Endothelial cell of umbilical vein (primary cell): Measurements from ENCODE around the gene SNED1. TPM values are rescaled to one million over a fixed set of nuclear protein-coding genes. Genes with fewer than 3 reads are reported as not detected.

Experiments
- BruUV-seq: library from RNA; stranded (reverse); fragments of 400-500 nt; replicated peaks from 2 replicates; lab custom pipeline; 2021; lab: Mats Ljungman, UMichigan
- CTCF ChIA-PET: fragments of 300-600, 350-600 bp; sonication (Branson Sonifier 250); formaldehyde crosslinking; loops from one replicate; lab custom pipeline; 2021; ENCODE audit warnings: antibody characterized with exemption, inconsistent platforms; lab: Charles Lee
- POLR2A ChIA-PET: fragments of 300-600, 350-600 bp; sonication (Branson Sonifier 250); formaldehyde crosslinking; loops from one replicate; lab custom pipeline; 2021; ENCODE audit warnings: antibody characterized with exemption, inconsistent platforms; lab: Charles Lee
- DNase-seq: peaks from one replicate; pipeline ENCODE4 v3.0.0-alpha.2; 2011; ENCODE audit warnings: low read depth, low spot score
- FAIRE-seq: peaks from 2 replicates; lab custom pipeline; 2011; peaks lifted over from hg19 to GRCh38; lab: Jason Lieb, UNC
- H2AFZ ChIP-seq: 2 replicates; pipeline ENCODE4 v1.6.0; 2012; ENCODE audit warnings: low read depth, low read length, control low read depth, inconsistent platforms
- H3K27ac ChIP-seq: 2 replicates; pipeline ENCODE4 v1.5.1; 2011; ENCODE audit warnings: low read depth, mild to moderate bottlenecking, control low read depth, low read length, moderate library complexity; ENCODE audit not compliant: insufficient read depth
- H3K27me3 ChIP-seq, 2 experiments: 2 replicates each; pipeline versions ENCODE4 v1.6.0 to v1.6.1; 2011; ENCODE audit warnings: low read length in 2 of 2, mixed read lengths in 1 of 2; ENCODE audit not compliant: control insufficient read depth in 2 of 2, insufficient read depth in 2 of 2
- H3K36me3 ChIP-seq, 2 experiments: 2 replicates in 1 of 2; 3 replicates in 1 of 2; pipeline ENCODE4 v1.5.1; 2011; ENCODE audit warnings: low read length in 2 of 2, mild to moderate bottlenecking in 1 of 2, moderate library complexity in 1 of 2; ENCODE audit not compliant: control insufficient read depth in 2 of 2, insufficient read depth in 2 of 2; ENCODE audit errors: extremely low read depth in 1 of 2
- H3K4me1 ChIP-seq: 3 replicates; pipeline ENCODE4 v1.5.1; 2011; ENCODE audit warnings: mild to moderate bottlenecking, low read length; ENCODE audit not compliant: control insufficient read depth, insufficient read depth; ENCODE audit errors: extremely low read depth
- H3K4me2 ChIP-seq: 2 replicates; pipeline ENCODE4 v1.6.1; 2011; ENCODE audit warnings: low read length, control low read depth, mixed read lengths; ENCODE audit not compliant: insufficient read depth
- H3K4me3 ChIP-seq, 3 experiments: fragments of 200-600 bp in 1 of 3; sonication (generic), shearing (Covaris generic) in 1 of 3; replicated peaks in 1 of 3; 2 replicates each; pipeline ENCODE4 v1.5.1; 2011 to 2016; ENCODE audit warnings: control low read depth in 3 of 3, low read length in 3 of 3, mild to moderate bottlenecking in 2 of 3, inconsistent platforms in 1 of 3, low read depth in 1 of 3, moderate library complexity in 1 of 3; ENCODE audit not compliant: insufficient read depth in 1 of 3
- H3K79me2 ChIP-seq: 2 replicates; pipeline ENCODE4 v1.6.0; 2012; ENCODE audit warnings: low read length, inconsistent platforms; ENCODE audit not compliant: control insufficient read depth, insufficient read depth
- H3K9ac ChIP-seq: replicated peaks from 2 replicates; pipeline ENCODE3; 2011; ENCODE audit warnings: low read length, control low read depth; ENCODE audit not compliant: insufficient read depth; ENCODE audit errors: extremely low read depth
- H3K9me1 ChIP-seq: replicated peaks from 3 replicates; pipeline ENCODE4 v1.6.0; 2011; ENCODE audit warnings: mild to moderate bottlenecking, low read length; ENCODE audit not compliant: control insufficient read depth, insufficient read depth; ENCODE audit errors: extremely low read depth
- H3K9me3 ChIP-seq: replicated peaks from 2 replicates; pipeline ENCODE4 v1.5.1; 2012; ENCODE audit warnings: low read length, inconsistent platforms; ENCODE audit not compliant: control insufficient read depth, insufficient read depth
- H4K20me1 ChIP-seq: replicated peaks from 2 replicates; pipeline ENCODE3; 2011; ENCODE audit warnings: mild to moderate bottlenecking, low read length; ENCODE audit not compliant: control insufficient read depth, insufficient read depth; ENCODE audit errors: extremely low read depth
- CTCF ChIP-seq, 2 donors: IDR thresholded peaks; 1 replicate in 1 of 2; 2 replicates in 1 of 2; pipeline ENCODE4 v1.5.1; 2011; ENCODE audit warnings: low read length in 2 of 2, mild to moderate bottlenecking in 2 of 2, moderate library complexity in 2 of 2, control low read depth in 1 of 2, inconsistent platforms in 1 of 2, low read depth in 1 of 2; ENCODE audit not compliant: insufficient read depth in 1 of 2; ENCODE audit errors: extremely low read depth in 1 of 2
- EZH2 ChIP-seq: IDR thresholded peaks from 2 replicates; pipeline ENCODE4 v1.6.1; 2012; ENCODE audit warnings: borderline replicate concordance, low read depth, mild to moderate bottlenecking, moderate library complexity, low read length, inconsistent platforms; ENCODE audit not compliant: severe bottlenecking
- FOS ChIP-seq: IDR thresholded peaks from 2 replicates; pipeline ENCODE4 v1.6.1; 2011; ENCODE audit warnings: mild to moderate bottlenecking, low read length, moderate library complexity, borderline replicate concordance; ENCODE audit not compliant: insufficient read depth
- GATA2 ChIP-seq: IDR thresholded peaks from 2 replicates; pipeline ENCODE4 v1.7.0; 2011; ENCODE audit warnings: low read depth, mild to moderate bottlenecking, moderate library complexity, mixed read lengths, low read length; ENCODE audit not compliant: insufficient read length, insufficient read depth
- JUN ChIP-seq: IDR thresholded peaks from 2 replicates; pipeline ENCODE4 v1.6.1; 2011; ENCODE audit warnings: borderline replicate concordance, low read depth; ENCODE audit not compliant: insufficient read length, insufficient read depth
- MAX ChIP-seq: IDR thresholded peaks from 2 replicates; pipeline ENCODE4 v1.6.1; 2011; ENCODE audit not compliant: insufficient read depth, insufficient read length
- MYC ChIP-seq: IDR thresholded peaks from one replicate; pipeline ENCODE4 v1.6.1; 2011; ENCODE audit warnings: mild to moderate bottlenecking, low read depth, low read length
- POLR2A ChIP-seq: IDR thresholded peaks from 2 replicates; pipeline ENCODE4 v1.6.1; 2012; ENCODE audit warnings: low read depth, mild to moderate bottlenecking, control low read depth, low read length
- POLR2AphosphoS5 ChIP-seq: IDR thresholded peaks from 2 replicates; pipeline ENCODE4 v1.6.1; 2012; ENCODE audit warnings: low read depth, mild to moderate bottlenecking, control low read depth, low read length, moderate library complexity; ENCODE audit not compliant: insufficient read depth
- dilution Hi-C: fragments of 300-500 bp; cut with MboI; formaldehyde crosslinking; loops from one replicate; pipeline ENCODE4 v1.15.0; 2019; ENCODE audit warnings: low sequenced_read_pairs; ENCODE audit not compliant: extremely low pct_ligation_motif_present
- intact Hi-C: fragments of 100-400 bp; cut with micrococcal nuclease; formaldehyde crosslinking; loops from one replicate; pipeline ENCODE4 v1.10.0; 2022
- polyA plus RNA-seq, 4 experiments: library from polyadenylated mRNA; depleted of rRNA in 3 of 4; stranded (reverse) in 3 of 4; unstranded in 1 of 4; fragments of >200 nt; gene quantifications; 2 replicates each; pipeline versions ENCODE4 v1.2.1 to v1.2.3, GENCODE V29; 2011 to 2012; ENCODE audit warnings: missing spikeins in 1 of 4
- total RNA-seq: library from RNA; stranded (reverse); gene quantifications from 2 replicates; pipeline ENCODE4 v1.2.3, GENCODE V29; 2021

Gene SNED1
- total and polyA plus RNA-seq, 2 donors (not counting 3 experiments of a cell fraction or from before 2014, with no cell fraction given), result 14.1 to 17.2 TPM

- intact Hi-C loops, result no loop called here
- no peak for TF ChIP-seq GATA2
- no peak for TF ChIP-seq MYC
- no peak for TF ChIP-seq EZH2
- no peak for TF ChIP-seq POLR2A
- TF ChIP-seq JUN, result no peak
- no peak for TF ChIP-seq FOS
- no peak for TF ChIP-seq MAX
- no peak for TF ChIP-seq POLR2AphosphoS5
- no peak for TF ChIP-seq CTCF (IDR thresholded peaks at IDR 0.05; ENCODE audit: extremely low read depth in 1 of 2, insufficient read depth in 1 of 2, low read depth in 1 of 2, low read length in 2 of 2)
- dilution Hi-C loops, result no loop called here
- H3K27ac ChIP-seq, result no peak overlapping the region
- H3K79me2 ChIP-seq, result no peaks in the 10 kb centered on the region
- no peaks in the 10 kb centered on the region for H3K27me3 ChIP-seq
- no peak overlapping the region for H3K4me3 ChIP-seq
- no peak overlapping the region for H3K9ac ChIP-seq
- no peak overlapping the region for H2AFZ ChIP-seq
- POLR2A ChIA-PET, result no interaction called here
- no peak for DNase-seq
- CTCF ChIA-PET, result no interaction called here
- H3K36me3 ChIP-seq, result peaks cover 0 to 2% of the 10 kb centered on the region in 2 experiments
- BruUV-seq, result no TSS peak
- no peaks in the 10 kb centered on the region for H3K9me3 ChIP-seq
- no peak overlapping the region for H3K4me2 ChIP-seq
- FAIRE-seq, result no peak
- H3K4me1 ChIP-seq, result no peaks in the 10 kb centered on the region
- H4K20me1 ChIP-seq, result no peaks in the 10 kb centered on the region
- H3K9me1 ChIP-seq, result no peaks in the 10 kb centered on the region
Observed at GRCh38 chr2:241123816-241124536, 125.6 kb downstream of the SNED1 start.
